Heart right ventricle (tissue), 16 donors: ENCODE measurements around the gene AHCTF1. TPM values are rescaled to one million over a fixed set of nuclear protein-coding genes. Genes with fewer than 3 reads are reported as not detected.
"Not testable (repeated sequence)": the region's sequence is repeated elsewhere in the genome, so short reads cannot be mapped to it uniquely, and the experiment has no call there.

Experiments
- ATAC-seq, 8 donors: fragments of 200-7000 bp; cut with Tn5 transposase; one replicate each; pipeline ENCODE4 v1.9.1; 2020; ENCODE audit warnings: mild to moderate bottlenecking in 8 of 8, moderate library complexity in 8 of 8, moderate number of reproducible peaks in 1 of 8
- DNase-seq, 2 donors: peaks; one replicate each; pipeline ENCODE4 v3.0.0-alpha.2; 2020
- H3K27ac ChIP-seq, 10 donors: fragments of 200-600 bp; sonication (generic) in 2 of 10; one replicate each; pipeline versions ENCODE4 v1.5.0 to v1.8.0; 2020 to 2022; ENCODE audit warnings: mild to moderate bottlenecking in 3 of 10
- H3K27me3 ChIP-seq, 7 donors: fragments of 200-600 bp; one replicate each; pipeline ENCODE4 v1.8.0; 2021 to 2022; ENCODE audit warnings: mild to moderate bottlenecking in 2 of 7
- H3K36me3 ChIP-seq, 9 donors: fragments of 200-600 bp; sonication (generic) in 1 of 9; one replicate each; pipeline versions ENCODE4 v1.5.0 to v1.8.0; 2020 to 2022; ENCODE audit warnings: mild to moderate bottlenecking in 2 of 9
- H3K4me1 ChIP-seq, 9 donors: fragments of 200-600 bp; sonication (generic) in 1 of 9; one replicate each; pipeline versions ENCODE4 v1.5.0 to v1.8.0; 2020 to 2022; ENCODE audit warnings: mild to moderate bottlenecking in 4 of 9
- H3K4me3 ChIP-seq, 10 donors: fragments of 200-600 bp; sonication (generic) in 2 of 10; one replicate each; pipeline versions ENCODE4 v1.5.0 to v1.8.0; 2020 to 2022; ENCODE audit warnings: mild to moderate bottlenecking in 7 of 10, moderate library complexity in 2 of 10
- H3K9me3 ChIP-seq, 11 donors: fragments of 200-600 bp in 10 of 11; sonication (generic) in 2 of 11; one replicate each; pipeline versions ENCODE4 v1.5.0 to v1.8.0; 2013 to 2022; ENCODE audit warnings: mild to moderate bottlenecking in 2 of 11, control low read depth in 1 of 11, moderate library complexity in 1 of 11
- WGBS, 2 donors: extraction: QIAGEN DNeasy Blood & Tissue Kit; methylation state at CpG; one replicate each; pipeline ENCODE4 v1.1.7; 2013; ENCODE audit warnings: inconsistent platforms in 1 of 2; 5-methylcytosine and 5-hydroxymethylcytosine counted together
- intact Hi-C, 10 donors: fragments of 100-400 bp; cut with DNase I; formaldehyde crosslinking; loops; one replicate each; pipeline versions ENCODE4 v1.11.1 to v1.14.2; 2022
- polyA plus RNA-seq, 2 donors: library from polyadenylated mRNA; stranded (reverse); fragments of 200-250 nt; gene quantifications; one replicate each; pipeline ENCODE4 v1.2.3, GENCODE V29; 2013
- total RNA-seq, 10 donors: library from RNA; stranded (reverse); fragmentation: NEBNext Ultra II Directional in 3 of 10; extraction: Animal tissue kit (Norgen Biotek cat#: 25700) in 3 of 10; gene quantifications; one replicate each; pipeline versions ENCODE4 v1.2.1 to v1.2.4, GENCODE V29; 2021 to 2023
- TF ChIP-seq, protein P1 (sequence below), 9 donors: fragments of 200-600 bp; sonication (generic) in 2 of 9; IDR thresholded peaks; one replicate each; pipeline versions ENCODE4 v1.5.0 to v1.8.0; 2021 to 2022; ENCODE audit warnings: antibody characterized with exemption in 9 of 9, mild to moderate bottlenecking in 5 of 9, moderate library complexity in 1 of 9
- donor health status: Arrhythmogenic right ventricular cardiomyopathy.
- donor health status: ischemic (EF 13 %, LVEDD 7.1; RV severe dilation, severe dysfunction).
- donor health status: healthy with polysubstance abuse.
- donor health status: DM: no; HTN: yes; CAD: no.
- donor health status: DM: no; HTN: no; CAD: no.
- donor health status: ischemic (EF 25% LVEDD 6.9; RV normal size, moderate dysfunction).
- donor health status: ischemic (EF 25% LVEDD 5.7; RV mildly dilated, moderate dysfunction).
- donor health status: healthy.
- donor health status: DM: yes; HTN: yes; CAD: no.
- donor health status: Ischemic cardiomyopathy.
- donor health status: ischemic (EF 35%, LVEDD 5.7; RV mildly dilated, moderate dysfunction).
- donor health status: nonischemic (EF 11% LVEDD 7.7; RV severe dilation, severe dysfunction).
- donor health status: DM: yes; HTN: yes; CAD: no.
- donor health status: PGD.
- donor health status: ischemic (EF 29% LVEDD 5.4; RV normal size, mild dysfunction).
- donor health status: nonischemic (EF 23%, LVEDD 6.1; RV moderate dilation, normal function).

The AHCTF1 gene
- total and polyA plus RNA-seq, 12 donors: 5.7 to 29.2 (median 18.5) TPM

DNA sequence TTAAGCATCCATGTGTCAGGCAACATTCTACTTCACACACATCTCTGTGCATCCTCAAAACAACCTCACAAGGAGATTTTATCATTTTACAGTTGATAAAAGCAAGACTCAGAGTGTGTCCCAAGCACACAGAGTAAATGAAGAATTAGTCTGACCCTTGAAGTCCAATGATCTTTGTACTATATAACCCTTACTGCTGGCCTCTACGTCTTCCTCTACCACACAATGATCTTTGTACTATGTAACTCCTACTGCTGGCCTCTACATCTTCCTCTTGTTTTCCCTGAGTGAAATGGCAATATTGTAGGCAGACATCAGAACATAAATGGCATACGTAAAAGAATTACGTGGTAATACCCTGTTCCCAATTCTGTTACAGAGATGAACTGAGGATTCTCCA lies 55.3 kb downstream of the AHCTF1 start:
- 96 to 98% methylated on average over 3 of the region's 3 CpGs for WGBS, 2 donors
- ATAC-seq (no peak), DNase-seq (no peak)
- intact Hi-C loops: no loop called here
- Histone ChIP-seq H3K27ac (no peak overlapping the region), H3K4me3 (no peak overlapping the region), H3K36me3 (peaks cover 0 to 98% (median 22%) of the 10 kb centered on the region in 9 donors), H3K9me3 (no peaks in the 10 kb centered on the region), H3K27me3 (no peaks in the 10 kb centered on the region), H3K4me1 (peaks cover 0 to 3% (median 0%) of the 10 kb centered on the region in 9 donors)
- TF ChIP-seq, protein P1, sequence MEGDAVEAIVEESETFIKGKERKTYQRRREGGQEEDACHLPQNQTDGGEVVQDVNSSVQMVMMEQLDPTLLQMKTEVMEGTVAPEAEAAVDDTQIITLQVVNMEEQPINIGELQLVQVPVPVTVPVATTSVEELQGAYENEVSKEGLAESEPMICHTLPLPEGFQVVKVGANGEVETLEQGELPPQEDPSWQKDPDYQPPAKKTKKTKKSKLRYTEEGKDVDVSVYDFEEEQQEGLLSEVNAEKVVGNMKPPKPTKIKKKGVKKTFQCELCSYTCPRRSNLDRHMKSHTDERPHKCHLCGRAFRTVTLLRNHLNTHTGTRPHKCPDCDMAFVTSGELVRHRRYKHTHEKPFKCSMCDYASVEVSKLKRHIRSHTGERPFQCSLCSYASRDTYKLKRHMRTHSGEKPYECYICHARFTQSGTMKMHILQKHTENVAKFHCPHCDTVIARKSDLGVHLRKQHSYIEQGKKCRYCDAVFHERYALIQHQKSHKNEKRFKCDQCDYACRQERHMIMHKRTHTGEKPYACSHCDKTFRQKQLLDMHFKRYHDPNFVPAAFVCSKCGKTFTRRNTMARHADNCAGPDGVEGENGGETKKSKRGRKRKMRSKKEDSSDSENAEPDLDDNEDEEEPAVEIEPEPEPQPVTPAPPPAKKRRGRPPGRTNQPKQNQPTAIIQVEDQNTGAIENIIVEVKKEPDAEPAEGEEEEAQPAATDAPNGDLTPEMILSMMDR (IDR thresholded peaks at IDR 0.05): no peak

DNA sequence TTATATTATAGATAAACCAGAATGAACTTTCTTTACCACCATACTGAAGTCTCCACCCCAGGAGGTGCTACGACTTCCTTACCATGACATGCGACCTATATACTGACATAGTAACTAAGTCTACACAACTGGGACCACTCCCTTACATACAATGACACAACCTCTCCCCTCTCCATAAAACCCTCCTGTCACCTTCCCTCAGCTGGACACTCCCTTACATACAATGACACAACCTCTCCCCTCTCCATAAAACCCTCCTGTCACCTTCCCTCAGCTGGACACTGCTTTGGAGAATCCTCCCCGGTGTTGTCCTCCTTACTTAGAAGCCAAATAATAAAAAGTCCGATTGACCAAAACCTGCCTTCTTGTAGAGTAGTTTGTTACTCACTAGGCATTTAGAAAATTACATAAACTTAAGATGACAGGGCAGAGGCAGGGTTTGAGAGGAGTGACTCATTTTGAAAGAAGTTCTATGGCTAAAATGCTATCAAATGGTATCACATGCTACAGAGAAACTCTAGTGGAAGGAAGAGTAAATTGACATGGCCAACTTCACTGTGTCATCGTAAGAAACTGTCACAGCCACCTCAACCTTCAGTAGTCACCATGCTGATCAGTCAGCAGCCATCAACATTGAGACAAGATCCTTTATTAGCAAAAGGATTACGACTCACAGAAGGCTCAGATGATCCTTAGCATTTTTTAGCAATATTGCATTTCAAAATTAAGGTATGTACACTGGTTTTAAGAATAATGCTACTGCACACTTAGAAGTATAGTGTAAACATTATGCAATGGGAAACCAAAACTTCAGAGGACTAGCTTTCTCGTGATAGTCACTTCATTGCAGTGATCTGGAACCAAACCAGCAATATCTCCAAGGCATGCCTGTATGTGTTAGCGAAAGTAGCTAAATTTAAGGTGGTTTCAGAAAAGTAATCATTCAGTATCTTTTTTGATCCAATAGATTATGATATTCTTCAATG lies 56.4 kb downstream of the AHCTF1 start:
- H3K4me3 ChIP-seq: no peak overlapping the region
- H3K27ac ChIP-seq: no peak overlapping the region
- TF ChIP-seq, protein P1 (IDR thresholded peaks at IDR 0.05): no peak
- H3K36me3 ChIP-seq: peaks cover 0 to 99% (median 22%) of the 10 kb centered on the region in 9 donors
- H3K4me1 ChIP-seq: peaks cover 0 to 10% (median 0%) of the 10 kb centered on the region in 9 donors
- intact Hi-C loops: no loop called here
- no peaks in the 10 kb centered on the region for H3K9me3 ChIP-seq
- 96 to 98% methylated on average over 8 of the region's 8 CpGs for WGBS, 2 donors
- DNase-seq: no peak
- no peaks in the 10 kb centered on the region for H3K27me3 ChIP-seq
- ATAC-seq: no peak

DNA sequence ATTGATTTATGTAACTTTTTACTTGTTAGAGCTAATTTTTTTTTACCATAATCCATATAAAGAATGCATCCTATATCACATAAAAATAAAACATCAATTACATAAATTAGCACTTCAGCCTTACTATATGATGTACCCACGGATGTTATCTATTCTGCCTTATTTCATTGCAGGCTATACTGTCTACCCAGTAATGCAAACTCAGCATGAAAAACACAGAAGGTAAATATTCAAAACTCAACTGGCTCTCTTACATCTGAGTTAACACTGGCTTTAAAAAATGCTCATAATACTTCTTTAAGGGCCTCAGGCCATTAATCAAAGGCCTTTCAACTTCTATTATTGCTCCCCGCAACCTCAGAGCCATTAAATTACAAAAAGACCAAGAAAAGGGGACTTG lies 65.8 kb downstream of the AHCTF1 start:
- Histone ChIP-seq H3K4me1 (peaks cover 0 to 4% (median 0%) of the 10 kb centered on the region in 9 donors), H3K36me3 (peaks cover 0 to 94% (median 31%) of the 10 kb centered on the region in 9 donors), H3K4me3 (no peak overlapping the region), H3K27me3 (no peaks in the 10 kb centered on the region), H3K9me3 (no peaks in the 10 kb centered on the region), H3K27ac (no peak overlapping the region)
- 95 to 97% methylated on average over 2 of the region's 2 CpGs for WGBS, 2 donors
- TF ChIP-seq, protein P1 (IDR thresholded peaks at IDR 0.05): no peak
- intact Hi-C loops: no loop called here
- ATAC-seq: no peak
- no peak for DNase-seq

DNA sequence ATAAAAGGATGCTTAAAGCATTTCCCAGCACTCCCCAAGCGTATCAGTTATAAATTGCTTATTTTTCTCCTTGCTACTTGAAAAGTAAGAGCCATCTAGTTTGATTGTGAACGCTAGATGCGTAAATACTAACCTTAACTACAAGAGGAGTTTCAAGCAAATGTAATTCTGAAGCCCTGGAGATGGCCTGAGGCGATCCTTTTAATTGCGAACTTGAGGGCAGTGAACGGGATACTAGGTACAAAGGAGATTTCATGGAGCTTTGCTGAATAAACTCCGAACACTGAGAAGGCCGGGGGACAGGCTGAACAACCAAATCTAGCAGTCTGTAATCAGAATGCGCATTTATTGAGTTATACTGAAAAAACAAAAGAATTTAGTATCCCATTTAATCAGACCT lies 68.0 kb downstream of the AHCTF1 start:
- peaks cover 0 to 96% (median 35%) of the 10 kb centered on the region in 9 donors for H3K36me3 ChIP-seq
- WGBS, 2 donors: 96 to 98% methylated on average over 9 of the region's 9 CpGs
- DNase-seq, ATAC-seq, H3K27me3 ChIP-seq, H3K4me1 ChIP-seq, H3K27ac ChIP-seq, H3K4me3 ChIP-seq, H3K9me3 ChIP-seq: not testable (repeated sequence)
- intact Hi-C loops: loop anchor here in 1 of 10 donors (5.0 kb wide), 1 partner anchor 34 kb away; no protein-coding TSS in a partner anchor
